Keratinocyte (primary cell): ENCODE measurements around the gene WNT8A. TPM values are rescaled to one million over a fixed set of nuclear protein-coding genes. Genes with fewer than 3 reads are reported as not detected.

ENCODE experiments used
- DNase-seq: peaks from one replicate; pipeline ENCODE4 v3.0.0-alpha.2; 2011; ENCODE audit warnings: low read depth, missing footprints, low spot score
- FAIRE-seq: peaks from 2 replicates; lab custom pipeline; 2011; peaks lifted over from hg19 to GRCh38; lab: Jason Lieb, UNC
- H2AFZ ChIP-seq: 2 replicates; pipeline ENCODE4 v1.6.0; 2012; ENCODE audit warnings: low read length, control low read depth, inconsistent platforms; ENCODE audit not compliant: control insufficient read depth
- H3K27ac ChIP-seq: 2 replicates; pipeline ENCODE4 v1.5.1; 2011; ENCODE audit warnings: low read length; ENCODE audit not compliant: control insufficient read depth, insufficient read depth
- H3K27me3 ChIP-seq: 3 replicates; pipeline ENCODE4 v1.6.0; 2011; ENCODE audit warnings: low read length; ENCODE audit not compliant: control insufficient read depth, insufficient read depth; ENCODE audit errors: extremely low read depth
- H3K36me3 ChIP-seq, 2 experiments: 2 replicates in 1 of 2; 3 replicates in 1 of 2; pipeline ENCODE4 v1.5.1; 2011; ENCODE audit warnings: low read length in 2 of 2, mild to moderate bottlenecking in 1 of 2; ENCODE audit not compliant: control insufficient read depth in 2 of 2, insufficient read depth in 2 of 2; ENCODE audit errors: extremely low read depth in 1 of 2
- H3K4me1 ChIP-seq: 3 replicates; pipeline ENCODE4 v1.5.1; 2011; ENCODE audit warnings: low read length; ENCODE audit not compliant: control insufficient read depth, insufficient read depth; ENCODE audit errors: extremely low read depth
- H3K4me2 ChIP-seq: 3 replicates; pipeline ENCODE4 v1.6.0; 2011; ENCODE audit warnings: low read depth, low read length; ENCODE audit not compliant: control insufficient read depth, insufficient read depth; ENCODE audit errors: extremely low read depth
- H3K4me3 ChIP-seq, 3 experiments: fragments of 200-600 bp in 1 of 3; sonication (generic) in 1 of 3; 2 replicates in 2 of 3; 3 replicates in 1 of 3; pipeline ENCODE4 v1.5.1; 2011 to 2016; ENCODE audit warnings: low read length in 3 of 3, mild to moderate bottlenecking in 3 of 3, control low read depth in 2 of 3, inconsistent platforms in 1 of 3, low read depth in 1 of 3, mixed read lengths in 1 of 3, mixed run types in 1 of 3, moderate library complexity in 1 of 3; ENCODE audit not compliant: control insufficient read depth in 2 of 3, insufficient read depth in 2 of 3; ENCODE audit errors: extremely low read depth in 1 of 3
- H3K79me2 ChIP-seq: 2 replicates; pipeline ENCODE4 v1.6.0; 2012; ENCODE audit warnings: low read length; ENCODE audit not compliant: control insufficient read depth, insufficient read depth
- H3K9ac ChIP-seq: 3 replicates; pipeline ENCODE4 v1.6.0; 2011; ENCODE audit warnings: low read length; ENCODE audit not compliant: control insufficient read depth, insufficient read depth; ENCODE audit errors: extremely low read depth
- H3K9me1 ChIP-seq: 3 replicates; pipeline ENCODE4 v1.6.0; 2011; ENCODE audit warnings: low read length; ENCODE audit not compliant: control insufficient read depth, insufficient read depth; ENCODE audit errors: extremely low read depth
- H3K9me3 ChIP-seq: 2 replicates; pipeline ENCODE4 v1.5.1; 2012; ENCODE audit warnings: low read depth, low read length; ENCODE audit not compliant: control insufficient read depth
- H4K20me1 ChIP-seq: 3 replicates; pipeline ENCODE4 v1.6.0; 2011; ENCODE audit warnings: low read length; ENCODE audit not compliant: control insufficient read depth, insufficient read depth; ENCODE audit errors: extremely low read depth
- CTCF ChIP-seq, 3 experiments: IDR thresholded peaks in 1 of 3; conservative IDR thresholded peaks in 1 of 3; optimal IDR thresholded peaks in 1 of 3; 2 replicates in 2 of 3; 3 replicates in 1 of 3; pipeline versions ENCODE3 to v1.5.1; 2011; ENCODE audit warnings: low read length in 3 of 3, mild to moderate bottlenecking in 3 of 3, moderate library complexity in 2 of 3, control low read depth in 1 of 3, inconsistent platforms in 1 of 3; ENCODE audit not compliant: insufficient read depth in 2 of 3; ENCODE audit errors: extremely low read depth in 1 of 3
- EZH2 ChIP-seq: IDR thresholded peaks from one replicate; pipeline ENCODE4 v1.6.1; 2012; ENCODE audit warnings: inconsistent platforms, mild to moderate bottlenecking, low read length, moderate library complexity
- dilution Hi-C: fragments of 300-500 bp; cut with MboI; formaldehyde crosslinking; loops from one replicate; pipeline ENCODE4 v1.7.0; 2020; ENCODE audit warnings: low sequenced_read_pairs; ENCODE audit not compliant: extremely low pct_ligation_motif_present
- polyA plus RNA-seq, 5 experiments: library from polyadenylated mRNA; depleted of rRNA in 3 of 5; stranded (reverse) in 3 of 5; stranded (forward) in 1 of 5; unstranded in 1 of 5; fragments of >200 nt; gene quantifications; 1 replicate in 1 of 5; 2 replicates in 3 of 5; 3 replicates in 1 of 5; pipeline versions ENCODE4 v1.2.1 to v1.2.3, GENCODE V29; 2011 to 2012; ENCODE audit warnings: missing spikeins in 2 of 5, low read depth in 1 of 5, low replicate concordance in 1 of 5
- small RNA-seq, 3 experiments: library from RNA; depleted of rRNA; stranded (forward); fragments of <200 nt; gene quantifications; one replicate each; pipeline ENCODE3, GENCODE V24; 2012; ENCODE audit warnings: low read depth in 3 of 3, low replicate concordance in 1 of 3; ENCODE audit not compliant: insufficient read length in 3 of 3

Gene WNT8A
- polyA plus RNA-seq, 1 donor (not counting 4 experiments of a cell fraction or from before 2014, with no cell fraction given), result not detected

GRCh38 chr5:138140268-138140667 lies 56.4 kb downstream of the WNT8A start:
- dilution Hi-C loops, result no loop called here
- TF ChIP-seq EZH2 (no peak), CTCF (optimal IDR thresholded peaks at IDR 0.05 in 1 of 3, IDR thresholded peaks at IDR 0.05 in 1 of 3, conservative IDR thresholded peaks at IDR 0.05 in 1 of 3; ENCODE audit: extremely low read depth in 1 of 3, insufficient read depth in 2 of 3, low read length in 3 of 3) (no peak)
- Histone ChIP-seq H3K27ac (no peak overlapping the region), H3K9me3 (no peaks in the 10 kb centered on the region), H3K4me3 (no peak overlapping the region), H4K20me1 (no peaks in the 10 kb centered on the region), H3K9ac (no peak overlapping the region), H3K4me1 (peaks cover 11% of the 10 kb centered on the region), H3K27me3 (no peaks in the 10 kb centered on the region), H3K4me2 (no peak overlapping the region), H3K9me1 (no peaks in the 10 kb centered on the region), H2AFZ (no peak overlapping the region), H3K36me3 (no peaks in the 10 kb centered on the region), H3K79me2 (no peaks in the 10 kb centered on the region)
- FAIRE-seq (no peak), DNase-seq (no peak)

Small RNA genes within 50 kb of the gene (small RNA-seq; reads per million reads assigned to genes)
- 0 reads per million in 3 experiments for gene RNU6-1148P
- gene RNU6-460P, result 0 to 0.07 (median 0) reads per million in 3 experiments
- gene RNU6-888P, result 0 to 0.25 (median 0) reads per million in 3 experiments

Other genes starting within 250 kb of the WNT8A start
- 0.55 to 1.5 TPM (median 0.76 TPM) in 3 replicates for gene MYOT, start 216.2 kb upstream of the WNT8A start, polyA plus RNA-seq
- 0.10 TPM in 1 of 3 replicates, not detected in the others for gene PKD2L2, start 194.6 kb upstream of the WNT8A start, polyA plus RNA-seq
- gene FAM13B, start 51.0 kb upstream of the WNT8A start, polyA plus RNA-seq, result 7.4 to 12.9 TPM (median 9.1 TPM) in 3 replicates
- gene NME5, start 55.4 kb downstream of the WNT8A start, polyA plus RNA-seq, result 0.05 to 0.14 TPM (median 0.13 TPM) in 3 replicates
- gene BRD8, start 94.6 kb downstream of the WNT8A start, polyA plus RNA-seq, result 24.4 to 36.4 TPM (median 27.4 TPM) in 3 replicates
- 2.3 to 18.5 TPM (median 17.1 TPM) in 3 replicates for gene KIF20A, start 95.1 kb downstream of the WNT8A start, polyA plus RNA-seq
- 26.4 to 40.2 TPM (median 33.2 TPM) in 3 replicates for gene CDC23, start 129.3 kb downstream of the WNT8A start, polyA plus RNA-seq
- gene GFRA3, start 190.6 kb downstream of the WNT8A start, polyA plus RNA-seq, result not detected in 3 replicates
- 1.4 to 4.7 TPM (median 3.1 TPM) in 3 replicates for gene CDC25C, start 247.8 kb downstream of the WNT8A start, polyA plus RNA-seq